Measurements from ENCODE around the gene CNST.
"Not testable (repeated sequence)": the region's sequence is repeated elsewhere in the genome, so short reads cannot be mapped to it uniquely, and the experiment has no call there.

The CNST gene

DNA sequence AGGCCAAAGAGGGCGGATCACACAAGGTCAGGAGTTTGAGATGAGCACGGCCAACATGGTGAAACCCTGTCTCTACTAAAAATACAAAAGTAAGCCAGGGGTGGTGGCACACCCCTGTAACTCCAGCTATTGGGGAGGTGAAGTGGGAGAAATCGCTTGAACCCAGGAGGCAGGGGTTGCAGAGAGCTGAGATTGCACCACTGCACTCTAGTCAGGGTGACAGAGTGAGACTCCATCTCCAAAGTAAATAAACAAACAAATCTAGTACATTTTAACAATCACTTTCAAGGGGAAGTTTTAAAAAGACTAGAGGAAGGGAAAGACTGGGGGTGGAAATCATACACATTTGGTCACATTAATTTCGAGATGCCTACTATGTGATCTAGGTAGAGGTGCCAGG is 6.9 kb upstream of the CNST start:
- no peak for DNase-seq (ENCODE audit: low read depth)

DNA sequence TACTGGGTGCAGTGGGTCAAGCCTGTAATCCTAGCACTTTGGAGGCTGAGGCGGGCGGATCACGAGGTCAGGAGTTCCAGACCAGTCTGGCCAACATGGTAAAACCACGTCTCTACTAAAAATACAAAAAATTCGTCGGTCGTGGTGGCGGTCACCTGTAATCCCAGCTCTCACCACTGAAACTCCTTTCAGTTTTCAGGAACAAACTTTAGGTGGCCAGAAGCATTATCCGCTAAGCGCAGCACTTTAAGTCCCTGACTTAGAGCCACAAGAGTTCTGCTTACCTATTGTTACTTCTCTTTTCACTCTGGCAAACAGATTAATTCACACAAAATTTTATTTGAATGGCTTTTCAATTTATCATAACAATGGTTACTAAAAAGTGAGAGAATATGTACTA is 5.4 kb upstream of the CNST start:
- not testable (repeated sequence) for DNase-seq (ENCODE audit: low read depth)

- no peak for DNase-seq (ENCODE audit: low read depth)
These were observed 1.2 kb upstream of the CNST start for GRCh38 chr1:246564839-246565750.

DNA sequence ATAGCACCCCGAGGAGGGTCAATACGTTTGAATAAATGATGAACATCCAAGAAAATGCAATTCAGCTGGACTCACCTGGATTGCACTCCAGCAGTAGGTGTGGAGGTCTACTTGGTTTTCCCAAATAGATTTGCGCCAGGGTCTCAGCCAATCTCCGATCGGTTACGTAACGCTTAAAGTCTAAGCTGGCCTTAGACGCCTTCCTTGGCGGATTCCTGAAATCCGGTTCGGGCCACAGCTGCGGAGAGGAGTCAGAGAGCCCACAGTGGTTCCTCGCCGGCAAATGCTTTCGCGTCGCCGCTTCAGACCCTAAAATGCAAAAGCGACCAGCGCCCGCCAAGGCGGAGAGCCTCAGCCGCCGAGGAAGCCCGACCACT is 517 bp upstream of the CNST start:
- DNase-seq (ENCODE audit: low read depth): no peak

- DNase-seq (ENCODE audit: low read depth): peak; percentile 69
These were observed 773 bp downstream of the CNST start for GRCh38 chr1:246566813-246567645.

DNA sequence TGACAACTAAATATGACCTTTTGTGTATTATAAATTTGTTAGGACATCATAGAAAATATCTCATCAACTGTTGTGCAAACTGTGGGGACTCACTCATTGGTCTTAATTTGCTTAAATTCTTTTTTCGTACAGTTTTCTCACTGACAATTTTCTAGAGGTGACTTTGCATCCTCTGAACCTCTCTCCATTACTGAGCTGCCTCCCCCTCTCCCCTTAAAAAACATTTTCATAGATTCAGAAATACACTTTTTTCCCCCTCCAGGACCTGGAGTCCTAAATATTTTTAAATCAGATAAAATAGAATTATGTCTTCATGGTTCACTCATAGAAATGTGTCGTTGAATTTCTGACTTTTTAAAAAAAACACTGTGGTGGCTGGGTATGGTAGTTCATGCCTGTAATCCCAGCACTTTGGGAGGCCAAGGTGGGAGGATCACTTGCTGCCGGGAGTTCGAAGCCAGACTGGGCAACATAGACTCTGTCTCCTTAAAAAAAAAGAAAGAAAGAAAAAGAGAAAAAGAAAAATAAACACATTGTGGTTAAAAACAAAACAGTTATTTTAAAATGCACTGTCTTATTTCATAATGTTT is 1.5 kb downstream of the CNST start:
- DNase-seq (ENCODE audit: low read depth): no peak

GRCh38 chr1:246569248-246570238 is 3.3 kb downstream of the CNST start:
- peak; percentile 37 for DNase-seq (ENCODE audit: low read depth)

DNA sequence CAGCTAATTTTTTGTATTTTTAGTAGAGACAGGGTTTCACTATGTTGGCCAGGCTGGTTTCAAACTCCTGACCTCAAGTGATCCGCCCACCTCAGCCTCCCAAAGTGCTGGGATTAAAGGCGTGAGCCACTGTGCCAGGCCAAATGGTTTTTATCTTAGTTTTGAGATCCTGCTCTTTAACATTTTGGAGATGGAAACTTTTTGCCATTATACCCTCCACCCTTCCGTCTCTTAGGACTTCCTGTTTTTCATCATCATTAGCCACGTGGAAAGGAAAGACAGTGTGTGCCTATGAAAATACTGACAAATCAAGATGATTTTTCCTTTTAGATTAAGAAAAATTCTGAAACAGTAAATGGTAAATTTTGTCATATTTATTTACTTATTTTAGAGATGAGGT is 5.1 kb downstream of the CNST start:
- DNase-seq (ENCODE audit: low read depth): not testable (repeated sequence)

GRCh38 chr1:246571953-246572352 is 5.7 kb downstream of the CNST start:
- no peak for DNase-seq (ENCODE audit: low read depth)

DNA sequence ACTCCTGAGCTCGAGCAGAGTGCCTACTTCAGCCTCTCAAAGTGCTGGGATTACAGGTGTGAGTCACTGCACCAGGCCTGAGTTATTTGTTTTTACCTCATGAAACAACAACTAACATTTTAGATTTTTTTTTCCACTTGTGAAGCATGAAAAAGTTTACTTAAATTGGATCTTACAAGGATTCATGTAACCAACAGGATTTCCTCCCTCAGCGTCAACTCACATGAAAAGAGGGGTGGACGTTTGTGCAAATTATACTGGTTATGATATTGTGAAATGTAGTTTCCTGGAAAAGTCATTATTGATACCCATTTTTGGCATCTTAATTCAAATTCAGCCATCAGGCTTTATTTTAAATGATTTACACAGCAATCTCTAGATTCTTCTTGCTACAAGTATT is 6.5 kb downstream of the CNST start:
- DNase-seq (ENCODE audit: low read depth): no peak

DNA sequence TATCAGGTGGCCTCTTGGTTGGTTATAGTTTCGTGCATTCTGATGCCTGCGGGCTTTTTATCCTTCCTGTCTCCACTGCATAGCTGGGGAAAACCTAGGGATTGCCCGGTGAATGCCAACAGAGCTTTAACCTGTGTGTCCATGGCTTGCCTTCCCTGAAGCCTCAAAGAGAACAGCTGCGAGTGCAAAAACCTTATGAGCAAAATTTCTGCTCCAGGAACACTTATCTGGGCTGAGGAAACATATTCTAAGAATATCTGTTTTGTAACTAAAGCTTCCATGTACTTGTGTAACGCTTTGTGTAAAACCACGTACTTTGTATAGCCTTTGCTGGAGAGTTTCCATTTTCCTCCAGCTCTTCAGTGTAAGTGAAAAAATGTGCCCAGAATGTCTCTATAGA is 7.2 kb downstream of the CNST start:
- DNase-seq (ENCODE audit: low read depth): no peak

- DNase-seq (ENCODE audit: low read depth): no peak
These were observed 10.4 kb downstream of the CNST start for GRCh38 chr1:246576709-246577032.

GRCh38 chr1:246577082-246577719 is 10.9 kb downstream of the CNST start:
- no peak for DNase-seq (ENCODE audit: low read depth)

GRCh38 chr1:246577720-246578106 is 11.5 kb downstream of the CNST start:
- no peak for DNase-seq (ENCODE audit: low read depth)

DNA sequence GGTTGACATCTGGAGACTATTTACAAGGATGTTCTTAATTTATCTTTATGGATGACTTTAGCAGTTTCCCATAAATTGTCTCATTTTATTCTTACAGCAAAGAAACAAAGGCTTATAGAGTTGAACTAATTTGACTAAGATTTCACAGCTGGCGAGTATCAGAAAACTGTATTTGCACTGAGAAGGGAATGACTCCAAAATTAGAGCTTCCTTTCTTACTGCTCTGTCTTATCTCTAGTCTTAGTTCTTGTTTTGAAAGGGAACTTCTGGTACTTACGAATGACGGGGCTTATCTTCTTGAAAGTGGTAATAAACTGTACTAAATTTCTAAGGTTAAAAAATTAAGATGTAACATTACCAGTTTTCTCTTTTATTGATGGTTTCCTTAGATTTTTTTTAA is 13.6 kb downstream of the CNST start:
- no peak for DNase-seq (ENCODE audit: low read depth)

DNA sequence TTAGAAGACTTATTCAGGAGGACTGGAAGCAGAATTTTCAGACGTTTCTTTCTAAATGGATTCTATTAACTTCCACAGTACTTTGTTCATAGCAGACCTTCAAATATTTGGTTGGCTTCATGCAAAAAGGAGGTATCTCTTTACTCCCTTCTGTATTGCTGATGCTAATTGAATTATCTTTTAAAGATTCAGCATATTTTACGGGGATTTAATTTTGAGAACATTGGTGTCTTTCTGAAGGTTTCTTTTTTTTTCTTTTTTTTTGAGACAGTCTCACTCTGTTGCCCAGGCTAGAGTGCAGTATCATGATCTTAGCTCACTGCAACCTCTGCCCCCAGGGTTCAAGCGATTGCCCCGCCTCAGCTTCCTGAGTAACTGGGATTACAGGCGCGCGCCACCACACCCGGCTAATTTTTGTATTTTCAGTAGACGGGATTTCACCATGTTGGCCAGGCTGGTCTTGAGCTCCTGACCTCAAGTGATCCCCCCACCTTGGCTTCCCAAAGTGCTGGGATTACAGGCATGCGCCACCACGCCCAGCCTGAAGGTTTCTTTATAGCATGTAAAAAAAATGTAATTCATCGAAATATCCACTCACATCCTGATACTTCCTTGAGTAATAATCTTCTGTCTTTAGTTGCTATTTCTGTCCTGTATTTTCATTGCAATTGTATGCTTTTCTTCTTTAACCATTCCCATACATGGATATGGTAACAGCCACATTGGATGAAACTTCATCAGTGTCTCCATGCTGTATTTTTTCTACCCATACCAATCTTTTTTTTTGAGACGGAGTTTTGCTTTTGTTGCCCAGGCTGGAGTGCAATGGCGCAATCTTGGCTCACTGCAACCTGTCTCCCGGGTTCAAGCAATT is 14.5 kb downstream of the CNST start:
- no peak for DNase-seq (ENCODE audit: low read depth)

DNA sequence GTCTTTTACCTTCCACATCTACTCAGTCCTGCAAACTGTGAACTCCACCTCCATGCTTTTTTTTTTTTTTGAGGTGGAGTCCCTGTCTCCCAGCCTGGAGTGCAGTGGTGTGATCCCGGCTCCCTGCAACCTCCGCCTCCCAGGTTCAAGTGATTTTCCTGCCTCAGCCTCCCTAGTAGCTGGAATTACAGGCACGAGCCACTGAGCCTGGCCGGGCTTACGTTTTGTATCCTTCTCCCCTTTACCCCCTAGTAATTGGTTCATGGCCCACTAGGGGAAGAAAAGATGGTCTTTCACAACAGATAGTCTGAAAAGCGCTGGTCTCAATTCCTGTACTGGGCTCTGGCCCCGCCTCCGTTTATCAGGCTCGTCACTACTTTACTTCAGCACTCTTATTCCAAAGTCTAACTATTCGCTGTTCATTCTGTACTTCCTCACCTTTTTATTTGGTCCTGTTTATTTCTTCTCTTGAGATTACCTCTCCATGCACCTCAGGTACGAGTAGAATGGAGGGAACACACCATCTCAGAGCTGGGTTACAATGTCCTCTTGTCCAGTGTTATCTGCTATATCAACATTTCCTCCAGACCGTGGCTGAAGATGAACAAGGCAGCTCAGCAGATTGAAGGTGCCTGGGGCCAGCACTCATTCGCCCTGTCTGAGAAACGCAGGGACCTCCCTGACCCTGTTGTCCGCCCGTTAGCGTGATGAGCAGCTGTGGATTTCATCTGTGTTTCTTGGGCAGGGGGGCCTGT is 16.2 kb downstream of the CNST start:
- no peak for DNase-seq (ENCODE audit: low read depth)

- DNase-seq (ENCODE audit: low read depth): no peak
These were observed 16.8 kb downstream of the CNST start for GRCh38 chr1:246583056-246583440.

- no peak for DNase-seq (ENCODE audit: low read depth)
These were observed 17.4 kb downstream of the CNST start for GRCh38 chr1:246583448-246584185.
